ENCODE results near the gene NAP1L4. TPM values are rescaled to one million over a fixed set of nuclear protein-coding genes. Genes with fewer than 3 reads are reported as not detected.

Gene NAP1L4
- total RNA-seq, 1 donor from 2014 or later = 42.2 TPM

DNA sequence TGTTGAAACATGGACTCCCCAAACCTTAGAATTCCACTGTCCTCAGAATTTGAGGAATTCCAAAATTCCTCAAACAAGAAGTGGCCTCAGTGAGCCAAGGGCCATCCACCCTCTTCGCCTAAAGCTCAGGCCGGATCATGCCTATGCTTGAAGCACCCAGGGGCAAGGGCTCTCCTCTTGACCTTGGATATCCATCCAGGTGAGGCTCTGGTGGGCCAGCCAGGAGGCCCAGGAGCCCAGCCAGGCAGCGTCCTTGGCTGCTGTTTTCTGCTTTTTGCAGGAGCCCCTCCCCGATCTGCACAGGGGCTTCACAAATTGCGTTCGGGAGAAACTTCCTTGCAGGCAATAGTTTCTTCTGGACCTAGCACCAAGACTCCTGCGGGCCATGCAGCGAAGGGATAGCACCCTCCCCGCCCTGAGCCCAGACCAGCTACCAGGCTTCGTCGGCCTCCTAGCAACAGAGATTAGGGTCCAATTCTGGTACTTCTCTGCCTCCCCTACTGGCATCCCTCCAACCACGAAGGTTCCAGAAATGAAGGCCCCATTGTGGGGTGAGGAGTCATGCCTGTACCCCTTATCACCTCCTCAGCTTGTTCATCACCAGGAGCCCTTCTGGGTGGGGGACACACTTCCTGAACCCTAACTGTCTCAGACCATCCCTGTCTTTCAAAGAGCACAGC, 64.9 kb downstream of the NAP1L4 start:
- ATAC-seq (no peak), DNase-seq (ENCODE audit: low spot score) (no peak)

DNA sequence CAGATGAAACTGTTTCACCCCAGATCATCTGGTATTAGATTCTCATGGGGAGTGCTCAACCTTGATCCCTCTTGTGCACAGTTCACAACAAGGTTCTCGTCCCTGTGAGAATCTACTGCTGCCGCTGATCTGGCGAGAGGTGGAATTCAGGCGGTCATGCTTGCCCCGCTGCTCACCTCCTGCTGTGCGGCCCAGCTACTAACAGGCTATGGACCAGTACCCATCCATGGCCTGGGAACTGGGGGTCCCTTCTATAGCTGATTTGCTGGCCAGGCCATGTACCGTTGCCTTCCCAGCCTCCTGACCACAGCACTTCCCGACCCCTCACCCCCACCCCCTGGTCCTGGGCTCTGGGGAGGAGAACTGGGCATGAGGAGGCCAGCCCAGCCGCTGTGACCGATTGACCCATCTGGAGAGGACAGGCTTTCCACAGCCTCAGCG, 65.5 kb downstream of the NAP1L4 start:
- no peak for DNase-seq (ENCODE audit: low spot score)
- ATAC-seq = no peak

DNA sequence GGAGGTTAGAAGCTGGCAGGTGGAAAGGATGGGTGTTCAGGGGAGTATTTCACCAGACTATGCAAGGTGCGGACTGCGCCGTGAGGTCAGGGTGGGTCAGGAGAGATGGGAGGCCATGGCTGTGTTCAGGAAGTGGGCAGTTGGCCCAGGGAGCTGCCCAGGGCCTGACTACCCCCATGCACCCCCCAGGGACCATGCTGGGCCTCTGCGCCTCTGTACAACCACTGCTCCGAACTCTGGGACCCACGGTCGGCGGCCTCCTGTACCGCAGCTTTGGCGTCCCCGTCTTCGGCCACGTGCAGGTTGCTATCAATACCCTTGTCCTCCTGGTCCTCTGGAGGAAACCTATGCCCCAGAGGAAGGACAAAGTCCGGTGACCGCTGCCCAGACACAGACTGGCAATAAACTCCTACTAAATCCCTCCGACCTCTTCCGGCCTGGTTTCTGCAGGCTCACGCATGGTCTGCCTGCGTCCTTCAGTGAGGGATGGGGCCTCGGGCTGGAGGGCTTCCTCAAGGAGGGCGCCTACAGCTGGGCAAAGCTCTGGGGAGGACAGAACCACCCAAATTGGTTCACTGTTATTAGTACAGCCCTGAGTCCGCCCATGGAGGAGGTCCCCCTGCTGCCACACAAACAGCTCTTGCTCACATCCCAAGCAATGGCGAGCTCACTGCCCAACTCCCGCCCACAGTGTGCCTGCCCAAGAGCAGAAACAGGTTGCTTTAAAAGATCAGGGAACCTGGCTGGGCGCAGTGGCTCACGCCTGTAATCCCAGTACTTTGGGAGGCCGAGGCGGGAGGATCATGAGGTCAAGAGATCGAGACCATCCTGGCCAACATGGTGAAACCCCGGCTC, 67.1 kb downstream of the NAP1L4 start:
- ATAC-seq = peak; percentile 5

DNA sequence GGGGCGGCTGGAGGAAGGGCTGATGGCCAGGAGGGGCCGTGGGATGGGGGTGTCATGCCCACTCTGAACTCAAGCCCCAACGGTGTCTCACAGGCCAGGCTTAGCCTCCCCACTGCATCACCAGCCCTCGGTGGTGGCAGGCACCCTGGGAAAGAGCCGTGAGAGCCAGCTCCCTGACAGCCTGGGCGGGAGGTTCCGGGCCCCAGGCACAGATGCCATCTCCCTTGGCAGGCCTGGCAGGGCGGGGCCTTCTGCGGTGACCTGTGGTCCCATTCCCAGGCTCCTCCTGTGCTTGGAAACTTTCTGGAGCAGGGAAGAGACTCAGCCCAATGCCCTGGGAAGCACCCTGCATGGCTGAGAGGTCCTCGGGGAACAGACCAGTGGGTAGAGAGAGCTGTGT, 67.7 kb downstream of the NAP1L4 start:
- DNase-seq (ENCODE audit: low spot score) (no peak), ATAC-seq (peak; percentile 14)

More for the DNA sequence above, 67.1 kb downstream of the NAP1L4 start:
- DNase-seq (ENCODE audit: low spot score) = no peak

DNA sequence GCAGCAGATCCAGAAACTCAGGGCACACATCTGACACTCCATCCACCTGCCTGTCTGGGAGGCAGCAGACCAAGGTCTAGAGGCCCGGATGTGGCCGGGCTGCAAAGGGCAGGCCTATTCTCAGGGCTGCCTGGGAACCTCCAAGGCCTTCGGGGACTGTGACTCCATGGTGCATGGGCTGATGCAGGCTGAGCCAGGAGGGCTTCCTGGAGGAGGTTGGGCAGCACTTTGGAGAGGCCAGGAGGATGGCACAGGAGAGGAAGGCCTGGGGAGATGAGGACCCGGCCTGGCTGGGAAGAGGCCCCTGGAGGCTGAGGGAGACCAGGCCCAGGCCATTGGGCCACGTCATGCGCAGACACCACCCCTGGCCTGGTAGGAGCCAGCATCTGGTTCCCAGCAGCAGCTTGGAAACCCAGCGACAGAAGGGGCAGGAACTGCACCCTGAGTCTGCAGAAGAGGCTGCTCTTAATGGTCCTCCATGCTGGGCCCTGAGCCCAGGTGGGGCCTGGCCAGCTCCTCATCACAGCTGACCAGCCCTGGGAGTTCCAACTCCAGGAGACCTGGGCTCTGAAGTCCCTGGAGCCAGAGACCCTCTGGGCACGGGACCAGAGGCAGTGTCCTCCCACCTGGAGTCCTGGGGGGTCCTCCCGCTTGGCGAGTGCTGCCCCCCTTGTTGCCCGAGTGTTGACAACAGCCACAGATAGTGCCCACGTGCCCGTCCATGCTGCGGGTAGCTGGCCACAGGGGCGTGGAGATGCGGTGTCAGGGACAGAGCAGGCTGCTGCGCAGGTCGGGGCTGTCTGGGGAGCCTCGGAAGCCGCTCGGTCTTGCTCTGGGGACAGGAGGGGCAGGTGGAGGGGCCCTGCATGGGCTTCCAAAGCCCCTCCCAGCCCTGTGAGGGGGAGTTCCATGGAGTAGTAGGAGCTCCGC, 68.4 kb downstream of the NAP1L4 start:
- DNase-seq (ENCODE audit: low spot score) (no peak), ATAC-seq (no peak)

DNA sequence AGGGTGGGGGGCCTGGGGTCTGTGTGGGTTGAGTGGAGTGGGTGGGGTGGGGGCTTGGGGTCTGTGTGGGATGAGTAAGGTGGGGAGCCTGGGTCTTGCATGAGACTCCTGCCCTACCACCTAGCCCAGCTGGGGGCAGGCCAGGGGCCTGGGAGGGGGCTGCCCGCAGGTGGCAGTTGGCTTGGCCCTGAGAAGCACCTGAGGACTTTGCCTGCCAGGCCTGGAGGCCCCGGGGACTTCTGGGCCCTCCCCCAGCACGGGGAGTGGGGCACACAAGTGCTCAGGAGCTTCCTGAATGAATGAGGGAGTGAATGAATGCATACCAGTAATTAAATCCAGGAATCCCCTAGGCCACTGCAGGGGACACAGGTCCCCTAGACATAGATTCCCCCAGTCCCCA, 69.5 kb downstream of the NAP1L4 start:
- ATAC-seq (no peak), DNase-seq (ENCODE audit: low spot score) (no peak)

DNA sequence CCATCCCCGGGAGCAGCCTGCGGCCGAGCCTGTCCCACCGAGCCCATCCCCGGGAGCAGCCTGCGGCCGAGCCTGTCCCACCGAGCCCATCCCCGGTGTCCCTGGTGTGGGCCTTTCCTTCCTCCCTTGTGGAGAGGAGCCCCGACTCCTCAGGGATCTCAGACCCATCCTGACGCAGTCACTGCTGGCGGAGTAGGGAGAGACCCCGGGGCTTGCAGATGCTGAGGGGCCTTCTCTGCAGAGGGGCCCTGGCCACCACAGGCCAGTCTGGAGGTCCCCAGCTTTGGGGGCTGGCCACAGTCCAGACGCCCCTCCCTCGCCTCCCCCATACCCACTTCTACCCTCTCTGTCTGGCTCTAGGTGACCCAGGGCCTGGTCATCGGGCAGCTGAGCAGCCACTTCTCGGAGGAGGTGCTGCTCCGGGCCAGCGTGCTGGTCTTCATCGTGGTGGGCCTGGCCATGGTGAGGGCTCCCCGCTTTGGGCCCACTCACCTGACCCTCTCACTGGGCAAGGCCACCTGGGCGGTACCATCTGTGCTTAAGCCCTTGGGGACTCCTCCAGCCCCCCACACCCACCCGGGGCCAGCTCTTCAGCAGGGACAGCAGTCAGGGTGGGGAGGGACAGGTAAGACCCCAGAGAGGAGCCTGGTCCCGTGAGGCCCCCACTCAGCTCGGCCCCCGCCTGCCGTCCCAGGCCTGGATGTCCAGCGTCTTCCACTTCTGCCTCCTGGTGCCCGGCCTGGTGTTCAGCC, 70.2 kb downstream of the NAP1L4 start:
- DNase-seq (ENCODE audit: low spot score) = no peak
- ATAC-seq = no peak

DNA sequence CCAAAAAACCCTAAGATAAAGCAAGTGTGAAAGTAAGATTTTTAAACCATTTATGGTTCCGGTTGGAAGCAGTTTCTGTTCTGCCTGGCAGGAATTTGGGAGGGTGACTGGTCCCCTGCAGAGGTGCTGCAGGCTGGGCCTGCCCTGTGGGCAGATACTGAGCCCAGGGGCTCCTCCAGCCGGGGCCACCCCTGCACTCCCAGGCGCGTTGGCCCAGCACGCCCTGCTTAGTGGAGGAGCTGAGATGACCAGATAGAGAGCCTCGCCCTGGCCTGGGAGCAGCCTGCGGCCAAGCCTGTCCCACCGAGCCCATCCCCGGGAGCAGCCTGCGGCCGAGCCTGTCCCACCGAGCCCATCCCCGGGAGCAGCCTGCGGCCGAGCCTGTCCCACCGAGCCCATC, 70.9 kb downstream of the NAP1L4 start:
- DNase-seq (ENCODE audit: low spot score) (no peak), ATAC-seq (no peak)

DNA sequence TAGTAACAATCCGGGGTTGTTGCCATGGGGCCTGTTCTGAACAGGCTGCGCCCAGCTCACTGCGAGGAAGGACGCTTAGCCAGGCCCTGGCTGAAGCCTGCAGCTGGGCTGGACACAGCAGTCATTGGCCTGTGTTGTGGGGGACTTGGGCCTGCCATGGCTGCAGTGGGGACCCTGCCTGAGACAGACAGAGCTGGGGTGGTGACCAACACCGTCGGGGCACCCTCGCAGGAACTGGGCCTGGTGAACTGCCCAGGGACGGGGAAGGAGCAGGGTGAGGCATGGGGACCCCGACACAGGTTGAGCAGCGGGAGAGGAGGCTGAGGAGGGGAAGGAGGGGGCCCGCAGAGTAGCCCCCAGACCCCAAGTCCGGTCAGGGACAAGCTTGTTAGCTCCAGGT, 71.8 kb downstream of the NAP1L4 start:
- DNase-seq (ENCODE audit: low spot score) = no peak

DNA sequence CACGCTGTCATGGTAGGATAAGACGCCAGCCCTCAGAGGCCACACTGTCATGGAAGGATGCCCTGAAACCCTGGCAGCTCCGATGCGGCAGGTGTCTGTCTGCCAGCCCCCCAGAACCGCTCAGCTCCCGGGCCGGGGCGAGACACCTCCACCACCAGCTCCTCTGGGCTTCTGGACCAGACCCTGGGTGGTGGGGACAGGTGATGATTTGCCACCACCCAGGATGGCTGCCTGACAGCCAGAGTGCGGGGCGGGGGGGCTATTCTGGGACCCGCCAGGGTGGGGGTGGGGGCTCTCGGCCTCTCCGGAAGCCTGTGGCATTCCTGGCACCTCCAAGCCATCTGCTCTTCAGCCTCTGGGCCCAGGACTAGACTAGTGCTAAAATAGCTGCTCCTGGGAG, 72.3 kb downstream of the NAP1L4 start:
- ATAC-seq = no peak

More for the DNA sequence above, 71.8 kb downstream of the NAP1L4 start:
- ATAC-seq = no peak

DNA sequence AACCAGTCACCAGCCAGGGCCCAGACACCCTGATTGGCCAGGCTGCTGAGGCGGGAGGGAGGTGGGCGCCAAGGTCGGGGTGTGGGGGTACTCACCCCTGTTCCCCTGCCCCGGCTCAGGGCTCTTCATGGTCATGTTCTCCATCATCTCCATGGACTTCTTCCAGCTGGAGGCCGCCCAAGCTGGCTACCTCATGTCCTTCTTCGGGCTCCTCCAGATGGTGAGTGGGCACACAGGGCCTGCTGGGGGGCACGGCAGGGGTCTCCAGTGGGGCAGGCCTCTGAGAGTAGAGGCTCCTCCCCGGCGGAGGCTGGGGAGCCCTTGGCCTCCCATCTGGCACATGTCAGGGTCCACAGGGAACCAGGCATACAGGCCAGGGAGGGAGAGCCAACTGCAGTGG, 72.9 kb downstream of the NAP1L4 start:
- no peak for ATAC-seq
- DNase-seq (ENCODE audit: low spot score) = no peak

More for the DNA sequence above, 72.3 kb downstream of the NAP1L4 start:
- no peak for DNase-seq (ENCODE audit: low spot score)

DNA sequence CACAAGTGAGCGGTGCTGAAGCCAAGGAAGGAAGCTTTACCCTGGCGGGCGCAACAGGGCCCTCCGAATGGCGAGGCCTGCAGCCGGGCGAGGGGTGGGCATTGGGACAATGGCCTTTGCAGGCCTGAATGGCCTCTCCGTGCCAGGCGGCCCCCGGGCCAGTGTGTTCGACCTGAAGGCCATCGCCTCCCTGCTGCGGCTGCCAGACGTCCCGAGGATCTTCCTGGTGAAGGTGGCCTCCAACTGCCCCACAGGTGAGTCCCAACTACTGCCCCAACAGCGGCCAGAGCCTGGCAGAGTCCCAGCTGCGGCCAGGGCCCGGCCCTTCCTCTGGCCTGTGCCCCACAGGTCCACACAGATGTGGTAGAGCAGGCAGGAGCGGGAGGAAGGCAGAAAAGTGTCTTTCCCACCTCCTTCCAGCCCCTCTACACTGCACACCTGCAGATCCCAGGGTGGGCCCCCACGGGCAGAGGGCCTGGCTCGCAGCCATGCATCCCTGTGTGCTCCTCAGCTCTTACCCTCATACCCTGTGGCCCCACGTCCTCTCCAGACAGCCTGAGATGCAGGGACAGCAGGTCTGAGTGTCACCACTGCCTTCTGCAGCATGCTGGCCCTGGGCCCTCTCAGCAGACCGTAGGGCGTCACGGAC, 74.2 kb downstream of the NAP1L4 start:
- DNase-seq (ENCODE audit: low spot score) = no peak
- no peak for ATAC-seq

DNA sequence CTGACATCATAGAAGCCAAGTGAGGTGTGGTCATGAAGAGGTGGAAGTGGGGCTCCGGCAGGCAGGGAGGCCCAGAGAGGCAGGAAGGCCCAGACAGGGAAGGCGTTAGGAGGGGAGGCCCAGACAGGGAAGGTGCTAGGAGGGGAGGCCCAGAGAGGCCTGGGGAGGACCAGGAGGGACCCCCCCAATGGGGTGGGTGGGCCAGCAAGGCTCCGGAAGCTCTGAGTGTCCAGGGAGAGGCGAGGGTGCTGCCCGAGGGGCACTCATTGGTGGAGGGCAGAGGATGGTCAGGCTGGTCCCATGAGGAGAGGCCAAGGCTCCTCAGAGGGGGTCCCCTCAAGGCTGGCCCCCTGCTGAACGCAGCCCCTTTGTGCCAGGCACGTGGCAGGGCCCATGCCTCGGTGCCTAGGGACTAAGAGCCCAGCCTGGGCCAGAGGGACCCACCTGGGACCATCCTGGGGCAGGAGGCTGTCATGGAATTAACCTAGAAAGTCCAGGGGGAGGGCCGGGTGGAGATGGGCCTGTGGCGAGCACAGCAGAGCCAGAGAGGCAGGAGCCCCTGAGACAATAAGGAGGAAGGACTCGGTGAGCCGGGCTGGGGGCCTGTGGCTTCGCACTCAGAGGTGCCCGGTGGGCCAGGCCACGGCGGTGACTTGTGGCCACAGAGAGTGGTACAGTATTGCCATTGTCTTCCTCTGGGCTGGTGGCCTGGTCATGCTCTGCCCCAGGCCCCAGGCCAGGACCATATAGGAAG, 75.1 kb downstream of the NAP1L4 start:
- no peak for DNase-seq (ENCODE audit: low spot score)
- ATAC-seq = no peak

DNA sequence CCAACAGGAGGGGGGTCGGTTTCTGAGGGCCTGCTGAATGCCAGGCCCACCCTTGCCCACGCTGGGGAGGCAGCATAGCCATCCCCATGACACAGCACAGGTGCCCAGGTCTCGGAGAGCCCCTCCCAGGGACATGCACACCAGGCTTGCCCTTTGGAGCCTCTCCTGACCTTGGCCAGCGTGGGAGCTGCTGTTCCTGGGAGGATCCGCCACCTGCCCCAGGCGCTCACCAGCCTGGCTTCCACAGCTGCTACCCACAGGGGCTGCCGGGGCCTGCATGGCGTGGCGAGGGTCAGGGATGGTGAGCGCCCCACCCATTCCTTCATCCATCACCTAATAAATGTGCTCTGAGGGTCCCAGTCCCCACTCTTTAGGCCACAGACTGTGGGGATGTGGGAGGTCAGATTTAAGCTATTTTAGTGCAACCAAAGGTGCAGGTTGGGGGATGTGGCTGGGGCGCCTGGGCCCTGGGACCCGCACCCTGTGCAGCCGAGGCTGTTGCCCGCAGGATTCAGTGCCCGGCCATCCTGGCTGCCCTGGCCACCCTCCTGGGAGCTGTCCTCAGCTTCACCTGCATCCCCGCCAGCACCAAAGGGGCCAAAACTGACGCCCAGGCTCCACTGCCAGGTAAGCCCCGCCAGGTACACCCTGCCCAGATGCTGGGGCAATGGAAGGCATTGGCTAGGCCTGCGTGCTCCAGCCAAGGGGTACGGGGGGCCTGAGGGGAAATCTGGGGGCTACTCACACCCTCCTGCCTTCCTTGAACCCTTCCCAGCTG, 75.8 kb downstream of the NAP1L4 start:
- DNase-seq (ENCODE audit: low spot score) (no peak), ATAC-seq (no peak)

DNA sequence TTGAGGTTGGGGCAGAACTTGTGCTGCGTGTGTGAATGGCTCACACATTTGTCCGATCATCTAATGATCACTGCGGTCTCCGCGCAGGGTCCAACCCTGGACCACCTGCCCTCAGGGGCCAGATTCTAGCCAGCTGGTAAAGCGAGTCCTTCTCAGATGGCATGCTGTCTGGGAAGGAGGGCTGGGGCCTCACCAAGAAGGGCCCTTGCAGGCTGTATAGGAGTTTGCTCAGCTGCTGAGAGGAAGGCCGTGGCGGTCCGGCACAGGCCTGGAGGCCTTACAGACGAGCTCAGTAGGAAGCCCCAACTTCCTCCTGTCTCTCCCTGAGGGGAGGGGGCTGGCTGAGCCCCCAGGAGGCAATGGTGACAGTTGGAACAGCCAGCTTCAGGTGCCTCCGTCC, 76.7 kb downstream of the NAP1L4 start:
- no peak for DNase-seq (ENCODE audit: low spot score)
- no peak for ATAC-seq

DNA sequence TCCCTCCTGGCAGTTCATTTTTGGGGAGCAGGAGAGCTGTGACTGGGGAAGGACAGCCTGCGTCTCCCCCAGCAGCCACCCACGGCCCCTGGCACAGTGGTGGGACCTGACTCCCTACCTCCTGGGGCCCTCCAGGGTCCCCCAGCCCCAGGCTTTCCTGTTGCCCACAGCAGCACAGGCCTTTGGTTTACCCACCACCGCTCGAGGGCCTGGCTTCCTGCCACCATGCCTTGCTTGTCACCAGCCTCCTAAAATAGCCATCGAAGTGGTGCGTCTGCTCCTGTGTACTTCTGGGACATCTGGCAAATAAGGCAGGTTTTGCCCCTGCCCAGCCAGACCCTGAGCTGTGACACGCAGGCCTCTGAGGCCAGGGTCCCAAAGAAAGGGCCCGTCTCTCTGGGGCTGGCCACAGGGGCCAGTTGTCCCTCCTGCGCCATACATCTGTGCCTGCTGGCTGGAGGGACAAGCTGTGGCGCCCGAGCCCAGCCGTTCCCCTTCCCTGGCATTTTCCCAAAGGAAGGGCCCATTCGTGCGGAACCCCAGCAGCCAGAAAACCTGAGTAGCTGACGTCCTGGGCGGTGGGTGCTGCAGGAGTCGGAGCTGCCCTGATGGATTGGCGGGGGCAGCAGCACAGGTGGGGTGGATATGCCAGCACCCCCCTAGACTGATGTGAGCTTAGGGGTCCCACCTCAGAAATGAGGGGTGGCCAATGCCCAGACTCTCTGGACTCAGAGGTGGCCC, 77.5 kb downstream of the NAP1L4 start:
- no peak for DNase-seq (ENCODE audit: low spot score)
- no peak for ATAC-seq

DNA sequence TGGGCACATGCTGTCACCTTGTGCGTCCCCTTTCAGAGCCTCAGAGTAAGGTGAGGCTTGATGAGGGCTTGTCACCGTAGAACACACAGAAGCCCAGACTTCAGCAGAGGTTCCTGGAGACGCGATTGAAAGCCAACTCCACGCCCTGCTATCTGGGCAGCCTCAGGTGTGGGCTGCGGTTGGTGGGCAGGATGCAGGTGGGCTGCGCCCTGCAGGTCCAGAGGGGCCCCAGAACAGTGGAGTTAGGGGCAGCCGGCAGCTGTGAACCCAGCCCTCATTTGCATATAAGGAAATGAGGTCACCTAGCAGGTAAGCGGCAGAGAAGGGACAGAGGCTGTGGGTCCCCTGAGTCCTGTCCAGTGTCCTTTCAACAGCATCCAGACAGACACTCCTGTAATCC, 78.4 kb downstream of the NAP1L4 start:
- DNase-seq (ENCODE audit: low spot score) (no peak), ATAC-seq (no peak)

DNA sequence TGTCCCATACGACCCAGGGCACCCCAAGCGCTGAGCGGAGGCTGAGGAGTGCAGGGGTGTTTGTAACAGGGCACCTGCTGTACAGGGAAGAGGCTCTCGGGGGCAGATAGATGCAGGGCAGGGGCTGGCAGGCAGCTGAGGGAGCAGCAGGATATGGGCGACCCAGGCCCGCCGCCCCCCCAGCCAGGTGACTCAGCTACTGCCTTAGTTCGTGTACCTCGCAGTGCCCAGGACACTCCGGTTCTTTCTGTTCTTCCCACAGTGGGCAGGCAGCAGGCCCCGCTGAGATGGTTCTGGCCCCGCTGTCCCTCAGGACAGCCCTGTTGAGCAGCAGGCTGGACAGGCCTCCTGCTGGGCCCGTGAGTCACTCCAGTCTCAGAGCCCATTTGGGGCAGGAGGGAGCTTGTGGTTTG, 79.1 kb downstream of the NAP1L4 start:
- no peak for ATAC-seq

More for the DNA sequence above, 79.1 kb downstream of the NAP1L4 start:
- DNase-seq (ENCODE audit: low spot score) = no peak
